Measurements from ENCODE around the gene MAMLD1. TPM values are rescaled to one million over a fixed set of nuclear protein-coding genes. Genes with fewer than 3 reads are reported as not detected.

MAMLD1 gene
- total RNA-seq, 3 donors from 2014 or later (not counting 1 experiment from before 2014, with no cell fraction given), result 0.23 to 1.1 (median 0.45) TPM

DNA sequence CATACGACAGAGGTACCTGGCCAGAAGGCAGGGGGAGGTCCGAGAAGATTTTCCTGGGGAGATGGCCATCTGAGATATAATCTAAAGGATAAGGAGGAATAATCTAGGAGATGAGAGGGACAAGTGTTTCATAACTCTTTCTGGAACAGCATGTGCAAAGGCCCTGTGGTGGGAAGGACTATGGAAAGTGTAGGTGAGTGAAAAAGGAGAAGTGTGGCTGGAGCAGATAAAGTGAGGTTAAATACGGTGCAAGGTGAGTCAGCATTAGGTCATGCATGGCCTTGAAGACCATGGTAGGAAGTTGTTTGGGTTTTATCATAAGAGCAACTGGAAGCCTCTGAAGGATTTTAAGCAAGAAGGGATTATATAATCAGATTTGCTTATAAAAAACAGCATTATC is 170.7 kb downstream of the MAMLD1 start:
- DNase-seq, result no peak
- intact Hi-C loops (cut with micrococcal nuclease), result no loop called here
- H3K27me3 Mint-ChIP-seq (ENCODE audit: low read depth in 2 of 2), result no peaks in the 10 kb centered on the region

DNA sequence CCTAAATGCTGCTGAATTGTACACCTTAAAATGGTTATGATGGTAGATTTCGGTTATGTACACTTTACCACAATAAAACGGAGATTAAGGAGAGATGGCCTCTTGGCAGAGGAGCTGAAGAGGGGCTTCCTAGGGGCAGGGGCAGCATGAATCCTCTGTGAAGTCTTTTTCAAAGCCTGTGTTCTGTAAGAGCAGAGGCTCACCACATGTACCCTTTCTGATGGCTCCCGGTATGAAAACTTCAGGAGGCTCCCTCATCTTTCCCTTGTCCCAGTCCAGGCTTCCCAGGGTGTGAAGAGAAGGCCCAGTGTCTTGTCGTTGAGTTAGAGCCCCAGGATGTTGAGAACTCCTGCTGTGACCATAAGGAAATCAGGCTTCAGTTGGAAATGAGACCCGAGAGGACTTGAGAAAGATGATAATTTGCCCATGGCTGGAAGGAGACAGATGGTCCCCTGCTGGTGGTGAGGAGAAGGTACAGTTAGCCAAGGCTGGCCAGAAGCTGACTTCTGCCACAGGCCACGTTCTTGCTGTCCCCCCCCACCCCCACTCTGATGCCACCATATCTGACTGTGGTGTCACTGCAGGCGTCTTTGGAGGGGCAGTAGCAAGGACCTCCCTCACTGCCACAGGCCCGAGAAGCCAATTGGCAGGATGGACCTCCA is 173.5 kb downstream of the MAMLD1 start:
- Mint-ChIP-seq H3K9me3 (no peaks in the 10 kb centered on the region), H3K4me1 (no peaks in the 10 kb centered on the region), H3K36me3 (no peaks in the 10 kb centered on the region), H3K27ac (no peak overlapping the region), H3K27me3 (ENCODE audit: low read depth in 2 of 2) (no peaks in the 10 kb centered on the region), H3K4me3 (no peak overlapping the region)
- ATAC-seq (no peak), DNase-seq (no peak)
- Histone ChIP-seq H3K27ac (ENCODE audit: low read length) (no peak overlapping the region), H3K9me3 (ENCODE audit: control insufficient read depth, insufficient read depth, low read length) (peaks cover 8% of the 10 kb centered on the region), H3K27me3 (ENCODE audit: control insufficient read depth, insufficient read depth, low read length) (no peaks in the 10 kb centered on the region), H3K4me3 (ENCODE audit: low read length) (no peak overlapping the region), H3K36me3 (ENCODE audit: control insufficient read depth, insufficient read depth, low read length) (no peaks in the 10 kb centered on the region), H3K4me1 (ENCODE audit: control insufficient read depth, insufficient read depth, low read length) (peaks cover 2% of the 10 kb centered on the region)
- intact Hi-C loops (cut with micrococcal nuclease), result no loop called here
- WGBS (ENCODE audit: insufficient coverage), result 65% methylated on average over 6 of the region's 8 CpGs
- TF ChIP-seq, protein P1, sequence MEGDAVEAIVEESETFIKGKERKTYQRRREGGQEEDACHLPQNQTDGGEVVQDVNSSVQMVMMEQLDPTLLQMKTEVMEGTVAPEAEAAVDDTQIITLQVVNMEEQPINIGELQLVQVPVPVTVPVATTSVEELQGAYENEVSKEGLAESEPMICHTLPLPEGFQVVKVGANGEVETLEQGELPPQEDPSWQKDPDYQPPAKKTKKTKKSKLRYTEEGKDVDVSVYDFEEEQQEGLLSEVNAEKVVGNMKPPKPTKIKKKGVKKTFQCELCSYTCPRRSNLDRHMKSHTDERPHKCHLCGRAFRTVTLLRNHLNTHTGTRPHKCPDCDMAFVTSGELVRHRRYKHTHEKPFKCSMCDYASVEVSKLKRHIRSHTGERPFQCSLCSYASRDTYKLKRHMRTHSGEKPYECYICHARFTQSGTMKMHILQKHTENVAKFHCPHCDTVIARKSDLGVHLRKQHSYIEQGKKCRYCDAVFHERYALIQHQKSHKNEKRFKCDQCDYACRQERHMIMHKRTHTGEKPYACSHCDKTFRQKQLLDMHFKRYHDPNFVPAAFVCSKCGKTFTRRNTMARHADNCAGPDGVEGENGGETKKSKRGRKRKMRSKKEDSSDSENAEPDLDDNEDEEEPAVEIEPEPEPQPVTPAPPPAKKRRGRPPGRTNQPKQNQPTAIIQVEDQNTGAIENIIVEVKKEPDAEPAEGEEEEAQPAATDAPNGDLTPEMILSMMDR (IDR thresholded peaks at IDR 0.05), result no peak

More for the DNA sequence above, 170.7 kb downstream of the MAMLD1 start:
- H3K4me1 ChIP-seq (ENCODE audit: control insufficient read depth, insufficient read depth, low read length), result no peaks in the 10 kb centered on the region
- no peak overlapping the region for H3K27ac ChIP-seq (ENCODE audit: low read length)
- no peaks in the 10 kb centered on the region for H3K27me3 ChIP-seq (ENCODE audit: control insufficient read depth, insufficient read depth, low read length)
- H3K4me3 ChIP-seq (ENCODE audit: low read length), result no peak overlapping the region
- Mint-ChIP-seq H3K36me3 (no peaks in the 10 kb centered on the region), H3K4me3 (no peak overlapping the region), H3K27ac (no peak overlapping the region), H3K9me3 (no peaks in the 10 kb centered on the region), H3K4me1 (no peaks in the 10 kb centered on the region)
- no peak for ATAC-seq
- peaks cover 8% of the 10 kb centered on the region for H3K9me3 ChIP-seq (ENCODE audit: control insufficient read depth, insufficient read depth, low read length)
- H3K36me3 ChIP-seq (ENCODE audit: control insufficient read depth, insufficient read depth, low read length), result no peaks in the 10 kb centered on the region
- TF ChIP-seq, protein P1 (IDR thresholded peaks at IDR 0.05), result no peak
- WGBS (ENCODE audit: insufficient coverage), result 68% methylated on average over 3 of the region's 3 CpGs

DNA sequence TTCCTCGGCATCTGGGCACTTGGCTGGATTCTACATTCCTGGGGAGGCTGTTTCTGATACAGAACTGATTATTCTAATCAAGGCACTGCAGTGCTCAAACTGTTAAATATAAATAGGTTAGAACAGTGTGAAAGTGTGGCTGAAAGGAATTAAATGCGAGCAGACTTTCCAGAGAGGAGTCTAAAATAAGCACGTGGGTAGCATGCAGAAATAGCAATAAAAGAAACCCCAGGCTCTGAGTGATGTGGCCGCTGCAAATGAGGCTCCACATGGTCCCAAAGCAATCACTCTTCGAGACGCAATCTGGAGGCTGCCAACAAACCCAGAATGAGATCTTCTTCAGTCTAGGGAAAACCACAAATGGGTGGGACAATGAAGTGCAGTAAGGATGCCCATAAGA is 174.7 kb downstream of the MAMLD1 start:
- no peak overlapping the region for H3K4me3 ChIP-seq (ENCODE audit: low read length)
- no peaks in the 10 kb centered on the region for H3K9me3 Mint-ChIP-seq
- ATAC-seq (no peak), DNase-seq (no peak)
- no peaks in the 10 kb centered on the region for H3K4me1 Mint-ChIP-seq
- peaks cover 9% of the 10 kb centered on the region for H3K4me1 ChIP-seq (ENCODE audit: control insufficient read depth, insufficient read depth, low read length)
- no peak overlapping the region for H3K27ac Mint-ChIP-seq
- no peaks in the 10 kb centered on the region for H3K36me3 Mint-ChIP-seq
- H3K4me3 Mint-ChIP-seq, result no peak overlapping the region
- H3K27ac ChIP-seq (ENCODE audit: low read length), result no peak overlapping the region
- no peaks in the 10 kb centered on the region for H3K27me3 ChIP-seq (ENCODE audit: control insufficient read depth, insufficient read depth, low read length)
- 64% methylated on average over 6 of the region's 6 CpGs for WGBS (ENCODE audit: insufficient coverage)
- intact Hi-C loops (cut with micrococcal nuclease), result no loop called here
- TF ChIP-seq, protein P1 (IDR thresholded peaks at IDR 0.05), result no peak
- no peaks in the 10 kb centered on the region for H3K27me3 Mint-ChIP-seq (ENCODE audit: low read depth in 2 of 2)
- H3K36me3 ChIP-seq (ENCODE audit: control insufficient read depth, insufficient read depth, low read length), result no peaks in the 10 kb centered on the region
- peaks cover 8% of the 10 kb centered on the region for H3K9me3 ChIP-seq (ENCODE audit: control insufficient read depth, insufficient read depth, low read length)

- Mint-ChIP-seq H3K4me1 (peaks cover 0 to 10% of the 10 kb centered on the region in 2 donors), H3K4me3 (no peak overlapping the region), H3K27ac (no peak overlapping the region), H3K27me3 (ENCODE audit: low read depth in 2 of 2) (peaks cover 0 to 8% of the 10 kb centered on the region in 2 donors), H3K9me3 (no peaks in the 10 kb centered on the region), H3K36me3 (no peaks in the 10 kb centered on the region)
- Histone ChIP-seq H3K4me3 (ENCODE audit: low read length) (no peak overlapping the region), H3K27ac (ENCODE audit: low read length) (no peak overlapping the region), H3K9me3 (ENCODE audit: control insufficient read depth, insufficient read depth, low read length) (peaks cover 8% of the 10 kb centered on the region), H3K27me3 (ENCODE audit: control insufficient read depth, insufficient read depth, low read length) (no peaks in the 10 kb centered on the region), H3K36me3 (ENCODE audit: control insufficient read depth, insufficient read depth, low read length) (no peaks in the 10 kb centered on the region), H3K4me1 (ENCODE audit: control insufficient read depth, insufficient read depth, low read length) (peaks cover 29% of the 10 kb centered on the region)
- intact Hi-C loops (cut with micrococcal nuclease), result no loop called here
- DNase-seq (no peak), ATAC-seq (no peak)
- 84% methylated on average over 6 of the region's 6 CpGs for WGBS (ENCODE audit: insufficient coverage)
- TF ChIP-seq, protein P1 (IDR thresholded peaks at IDR 0.05), result no peak
These were observed 177.8 kb downstream of the MAMLD1 start for GRCh38 chrX:150540965-150541364.

Measured in natural killer cell (primary cell).